Measurements from ENCODE around the gene MYO7B.
"Not testable (repeated sequence)": the region's sequence is repeated elsewhere in the genome, so short reads cannot be mapped to it uniquely, and the experiment has no call there.

MYO7B gene

DNA sequence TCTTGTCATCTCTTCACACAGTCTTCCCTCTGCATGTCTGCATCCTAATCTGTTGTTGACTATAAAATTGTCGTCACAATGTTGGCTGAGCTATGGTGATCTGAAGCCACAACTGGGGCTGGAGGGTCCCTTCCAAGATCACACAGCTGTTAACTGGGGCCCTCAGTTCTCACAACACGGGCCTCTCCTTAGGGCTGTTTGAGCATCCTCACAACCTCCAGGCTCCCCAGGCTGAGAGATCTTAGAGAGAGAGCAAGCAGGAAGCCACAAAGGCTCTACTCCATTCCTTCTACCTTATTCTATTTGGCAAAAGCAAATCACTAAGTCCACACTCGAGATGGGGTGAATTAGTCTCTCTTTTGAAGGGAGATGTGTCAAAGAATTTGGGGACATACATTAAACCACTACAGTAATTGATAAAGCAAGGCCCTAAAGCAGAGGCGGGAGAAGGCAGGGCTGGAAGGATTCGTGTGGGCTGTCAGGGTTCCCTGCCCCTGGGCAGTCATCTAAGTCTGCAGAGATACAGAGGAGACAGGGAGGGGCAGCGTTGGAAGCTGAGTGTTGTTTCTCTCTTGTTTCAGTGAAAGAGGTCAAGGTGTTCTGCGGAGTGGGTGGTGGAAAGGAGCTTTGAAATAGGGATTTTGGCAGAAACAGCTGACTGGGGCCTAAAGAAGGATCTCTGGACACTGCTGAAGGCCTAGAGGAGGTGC is 15.9 kb downstream of the MYO7B start:
- DNase-seq (ENCODE audit: low read depth in 2 of 2) = no peak

DNA sequence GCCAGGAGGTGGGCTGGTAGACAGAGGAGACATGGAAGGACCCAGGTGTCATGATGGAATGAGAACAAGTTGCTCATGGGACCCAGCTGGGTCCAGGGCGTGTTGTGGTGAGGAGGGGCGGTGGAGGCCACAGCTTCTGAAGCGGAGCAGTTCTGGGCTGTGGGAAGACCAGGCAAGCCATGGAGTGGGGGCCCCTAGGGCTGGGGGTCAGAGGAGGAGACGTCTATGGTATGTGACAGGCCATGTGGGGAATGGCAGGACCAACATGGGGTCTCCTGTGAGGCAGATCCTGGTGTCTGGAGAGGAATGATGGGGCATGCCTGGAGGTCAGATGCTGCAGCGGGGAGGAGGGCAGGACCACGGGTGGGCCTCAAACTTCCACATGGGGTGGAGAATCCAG is 16.9 kb downstream of the MYO7B start:
- DNase-seq (ENCODE audit: low read depth in 2 of 2) = no peak

DNA sequence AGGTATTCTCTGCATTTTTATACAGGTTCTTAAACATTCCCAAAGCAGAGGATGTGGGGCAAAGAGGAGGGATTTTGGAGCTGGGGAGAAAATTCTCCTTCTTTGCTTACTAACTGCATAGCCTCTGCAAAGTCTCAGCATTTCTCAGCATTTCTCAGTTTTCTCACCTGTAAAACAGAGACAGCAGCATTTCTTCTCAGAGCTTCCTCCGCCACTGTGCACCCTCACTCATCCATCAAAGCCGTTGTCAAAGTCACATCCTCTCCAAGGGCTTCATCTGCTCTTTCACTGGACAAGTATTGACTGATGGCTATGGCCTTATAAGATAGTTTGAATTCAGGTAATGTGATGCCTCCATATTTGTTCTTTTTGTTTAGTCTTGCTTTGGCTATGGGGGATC is 17.4 kb downstream of the MYO7B start:
- DNase-seq (ENCODE audit: low read depth in 2 of 2) = no peak

DNA sequence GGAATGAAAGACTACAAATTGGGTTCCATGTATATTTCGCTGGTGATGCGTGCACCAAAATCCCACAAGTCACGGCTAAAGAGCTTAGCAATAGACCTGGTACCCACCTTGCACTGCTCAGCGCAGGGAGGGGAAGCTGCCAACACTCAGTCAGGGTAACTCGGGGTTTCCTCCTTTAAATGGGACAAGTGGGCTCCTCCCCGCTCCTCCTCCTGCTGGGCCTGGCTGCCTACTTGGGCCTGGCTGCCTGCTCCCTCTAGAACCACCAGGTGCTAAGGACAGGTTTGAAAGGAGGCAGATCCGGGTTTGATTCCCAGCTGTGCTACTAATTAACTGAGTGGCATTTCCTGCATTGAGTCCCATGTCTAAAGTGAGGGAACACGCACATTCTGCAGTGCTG is 23.4 kb downstream of the MYO7B start:
- DNase-seq (ENCODE audit: low read depth in 2 of 2) = no peak

DNA sequence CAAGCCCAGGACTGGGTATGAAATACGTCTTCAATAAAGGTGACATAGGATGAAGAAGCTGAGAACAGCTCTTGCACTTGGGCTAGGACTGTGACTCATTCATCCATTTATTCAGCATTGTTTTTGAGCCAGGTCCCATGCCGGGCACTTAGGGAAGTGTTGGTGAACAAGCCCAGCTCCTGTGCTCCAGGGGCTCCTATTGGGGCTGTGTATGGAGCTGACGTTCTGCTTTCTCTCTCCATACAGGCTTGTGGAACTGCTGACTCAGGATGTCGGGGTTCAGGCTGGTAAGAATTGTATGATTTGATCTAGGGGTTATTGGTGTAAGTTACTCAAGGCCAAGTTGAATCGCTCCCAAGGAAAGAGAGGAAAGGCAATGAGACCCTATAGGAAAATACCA is 24.0 kb downstream of the MYO7B start:
- DNase-seq (ENCODE audit: low read depth in 2 of 2) = no peak

DNA sequence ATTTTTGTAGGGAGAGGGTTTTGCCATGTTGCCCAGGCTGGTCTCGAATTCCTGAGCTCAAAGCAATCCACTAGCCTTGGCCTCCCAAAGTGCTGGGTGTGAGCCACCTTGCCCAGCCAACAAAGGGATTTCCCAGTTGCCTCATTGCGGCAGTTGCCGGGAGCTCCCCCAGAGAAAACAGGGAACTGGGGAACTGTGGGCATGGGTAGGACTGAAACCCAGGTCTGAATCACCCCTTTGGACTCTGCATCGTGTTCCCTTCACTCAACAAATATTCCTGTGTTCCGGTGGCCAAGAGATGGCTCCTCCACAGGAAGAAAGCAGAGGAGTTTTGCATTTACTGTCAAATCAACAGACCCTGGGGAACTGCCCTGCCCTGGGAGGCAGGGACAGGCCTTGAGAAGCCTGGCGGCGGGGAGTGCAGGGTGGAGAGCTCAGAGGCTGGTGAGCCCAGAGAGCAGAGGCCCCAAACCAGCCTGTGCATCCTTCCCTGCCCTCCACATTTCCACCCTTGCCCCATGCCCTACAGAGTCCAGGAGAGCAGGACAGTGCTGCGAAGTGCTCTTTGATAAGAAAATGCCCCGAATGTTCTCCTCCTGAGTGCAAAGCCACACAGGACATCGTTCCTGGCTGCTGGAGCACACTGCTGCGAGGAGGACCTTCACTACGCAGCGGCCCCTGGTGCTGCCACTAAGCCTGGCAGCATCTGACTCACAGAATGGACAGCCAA is 24.9 kb downstream of the MYO7B start:
- no peak for DNase-seq (ENCODE audit: low read depth in 2 of 2)

DNA sequence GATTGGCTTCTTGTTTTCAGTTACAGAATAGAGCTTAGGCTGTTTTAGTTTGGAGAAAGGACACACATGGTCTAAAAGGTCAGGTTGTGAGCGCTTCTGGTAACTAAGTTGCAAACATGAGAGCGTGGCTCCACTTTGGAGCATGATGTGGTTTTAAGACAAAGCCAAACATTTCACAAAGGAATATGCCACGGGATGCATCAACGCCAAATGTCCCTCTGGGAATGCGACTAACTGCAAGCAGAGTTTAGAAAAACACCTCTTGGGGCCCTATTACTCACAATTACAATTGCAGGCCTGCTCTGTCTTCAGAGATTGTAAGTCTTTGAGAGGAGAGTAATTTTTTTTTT is 25.4 kb downstream of the MYO7B start:
- DNase-seq (ENCODE audit: low read depth in 2 of 2) = no peak

DNA sequence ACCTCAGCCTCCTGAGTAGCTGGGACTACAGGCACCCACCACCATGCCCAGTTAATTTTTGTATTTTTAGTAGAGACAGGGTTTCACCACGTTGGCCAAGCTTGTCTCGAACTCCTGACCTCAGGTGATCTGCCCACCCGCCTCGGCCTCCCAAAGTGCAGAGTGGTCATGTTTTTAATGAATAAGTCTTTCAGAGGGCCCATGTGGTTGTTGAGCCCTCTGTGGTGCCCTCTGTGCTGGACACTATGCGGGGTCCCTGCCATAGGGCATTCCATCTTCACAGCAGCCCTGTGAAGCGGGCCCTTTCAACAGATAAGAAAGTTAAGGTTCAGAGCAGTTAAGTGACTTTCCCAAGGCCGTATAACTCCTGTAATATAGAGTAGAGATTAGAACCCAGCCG is 25.9 kb downstream of the MYO7B start:
- no peak for DNase-seq (ENCODE audit: low read depth in 2 of 2)

DNA sequence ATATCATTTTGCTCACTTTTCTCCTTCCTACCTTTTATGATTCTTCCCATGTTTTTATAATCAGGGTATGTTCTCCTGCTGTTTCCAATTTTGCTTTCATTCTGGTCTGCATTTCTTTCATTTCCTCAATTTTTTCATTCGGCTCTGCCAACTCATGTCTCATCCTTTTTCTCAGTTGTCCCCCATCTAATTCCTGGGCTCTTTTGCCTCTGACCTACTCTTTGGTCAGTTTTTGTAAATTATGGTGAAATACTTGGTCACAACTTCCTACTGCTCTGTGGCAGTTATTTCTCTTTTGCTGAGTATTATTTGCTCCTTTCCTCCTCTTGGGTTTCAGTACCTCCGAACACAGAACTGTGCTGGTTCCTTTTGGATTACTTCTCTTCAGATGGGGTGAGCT is 27.5 kb downstream of the MYO7B start:
- no peak for DNase-seq (ENCODE audit: low read depth in 2 of 2)

DNA sequence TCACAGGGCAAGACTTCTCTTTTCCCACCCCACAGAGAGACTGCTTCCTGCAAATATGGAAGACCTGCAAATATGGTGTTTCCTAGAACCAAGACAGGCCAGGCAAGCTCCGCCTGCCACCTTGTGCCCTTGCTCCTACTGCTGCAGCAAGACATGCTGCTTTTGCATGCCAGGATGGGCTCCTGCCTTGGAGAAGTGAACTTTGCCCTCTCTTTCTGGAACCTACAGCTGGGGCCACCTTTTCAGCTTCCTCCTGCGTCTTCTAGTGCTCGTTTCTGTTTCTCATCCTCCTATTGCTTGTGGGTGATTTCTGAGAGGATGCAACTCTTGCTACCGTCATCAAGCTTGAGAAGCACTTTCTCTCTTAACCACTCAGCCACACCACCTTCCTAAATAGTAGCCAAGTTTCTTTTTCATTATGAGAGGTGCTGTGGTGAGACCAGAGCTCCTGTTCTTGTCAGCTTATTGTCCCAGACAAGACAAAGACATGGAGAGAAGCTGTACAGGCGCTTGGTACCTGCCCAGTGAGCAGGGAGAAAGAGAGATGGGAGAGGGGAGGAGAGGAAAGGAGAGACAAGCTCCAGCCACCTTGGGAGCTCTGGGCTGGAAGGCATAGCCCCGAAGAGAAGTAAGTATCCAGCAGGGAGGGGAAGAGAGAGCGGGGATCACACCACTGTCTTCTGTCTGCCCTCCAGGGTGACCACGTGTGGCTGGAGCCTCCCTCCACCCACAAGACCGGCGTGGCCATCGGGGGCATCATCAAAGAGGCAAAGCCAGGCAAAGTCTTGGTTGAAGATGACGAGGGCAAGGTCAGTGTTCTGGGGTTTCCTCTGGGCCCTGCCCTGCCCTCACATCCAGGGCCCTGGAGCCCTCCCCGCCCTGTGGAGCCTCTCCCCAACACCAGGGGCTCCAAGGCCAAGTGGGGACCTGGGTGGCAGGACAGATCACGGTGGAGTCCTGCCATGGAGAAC is 28.3 kb downstream of the MYO7B start:
- DNase-seq (ENCODE audit: low read depth in 2 of 2) = no peak

DNA sequence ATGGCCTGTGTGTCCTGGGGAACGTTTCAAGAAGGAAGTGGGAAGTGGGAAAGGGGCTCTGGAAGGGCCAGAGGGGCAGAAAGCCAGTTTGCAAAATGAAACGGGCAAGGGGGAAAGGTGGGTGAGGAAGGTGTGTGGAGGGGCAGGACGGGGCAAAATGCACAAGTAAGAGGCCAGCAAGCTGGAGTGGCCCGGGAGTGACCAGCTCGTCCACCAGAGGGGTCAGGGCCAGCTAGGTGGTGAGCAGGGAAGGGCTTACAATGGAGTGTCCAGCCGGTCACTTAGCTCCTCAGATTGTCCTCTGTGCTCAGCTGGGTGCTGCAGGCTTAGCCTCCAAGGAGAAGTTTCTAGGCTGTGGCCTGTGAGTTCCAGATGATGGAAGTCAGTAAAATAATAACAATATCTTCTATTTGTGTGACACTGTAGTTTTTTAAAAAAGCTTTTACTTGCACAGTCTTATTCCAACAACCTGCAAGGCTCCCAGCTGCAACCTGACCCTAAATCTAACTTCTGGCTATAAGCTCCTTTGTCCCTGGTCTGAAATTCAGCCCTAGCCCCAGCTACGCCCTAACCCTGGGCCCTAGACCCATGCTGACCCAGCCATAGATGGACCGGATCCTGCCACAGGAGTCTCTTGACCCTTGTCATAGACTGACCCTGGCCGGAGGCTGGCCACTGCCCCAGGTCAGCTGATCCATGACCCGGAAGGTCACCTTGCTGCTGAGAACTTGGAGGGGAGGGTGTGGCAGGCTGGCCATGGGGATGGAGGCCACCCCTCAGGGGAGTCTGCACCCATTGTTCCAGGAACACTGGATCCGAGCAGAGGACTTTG is 29.2 kb downstream of the MYO7B start:
- no peak for DNase-seq (ENCODE audit: low read depth in 2 of 2)

DNA sequence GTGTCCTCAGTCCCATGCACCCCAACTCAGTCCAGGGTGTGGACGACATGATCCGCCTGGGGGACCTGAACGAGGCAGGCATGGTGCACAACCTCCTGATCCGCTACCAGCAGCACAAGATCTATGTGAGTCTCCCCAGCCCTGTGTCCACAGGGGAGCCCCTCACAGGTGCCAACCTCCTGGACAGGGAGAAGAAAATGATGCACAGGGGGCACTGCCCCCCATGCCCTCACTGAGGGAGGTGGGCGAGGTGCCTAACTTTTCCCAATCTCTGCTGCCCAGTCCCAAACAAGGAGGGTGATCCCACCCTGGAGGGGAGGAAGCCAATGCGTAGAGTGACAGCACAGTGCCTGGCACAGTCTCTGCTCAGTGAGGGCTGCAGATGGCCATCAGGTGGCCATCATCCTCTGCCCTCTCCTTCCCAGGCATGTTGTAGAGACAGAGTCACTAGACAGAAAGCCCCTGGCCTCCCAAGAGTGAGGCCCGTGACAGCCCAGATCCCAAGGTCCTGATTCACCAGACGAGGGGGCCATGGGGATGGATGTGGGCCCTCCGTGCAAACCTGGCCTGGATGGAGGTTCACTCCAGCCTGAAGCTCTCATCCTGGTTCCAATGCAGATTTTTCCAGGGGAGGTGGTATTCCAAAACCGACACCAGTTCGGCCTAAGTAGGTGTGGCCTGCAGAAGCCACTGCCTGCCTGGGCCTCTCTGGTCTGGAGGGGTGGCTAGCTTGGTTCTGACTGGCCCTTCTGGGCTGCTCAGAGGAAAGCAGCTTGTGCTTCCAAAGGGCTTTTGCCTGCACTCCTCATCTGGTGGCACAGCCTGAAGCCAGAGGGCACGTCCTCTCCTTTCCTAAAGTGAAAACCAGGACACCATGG is 30.0 kb downstream of the MYO7B start:
- DNase-seq (ENCODE audit: low read depth in 2 of 2) = no peak

DNA sequence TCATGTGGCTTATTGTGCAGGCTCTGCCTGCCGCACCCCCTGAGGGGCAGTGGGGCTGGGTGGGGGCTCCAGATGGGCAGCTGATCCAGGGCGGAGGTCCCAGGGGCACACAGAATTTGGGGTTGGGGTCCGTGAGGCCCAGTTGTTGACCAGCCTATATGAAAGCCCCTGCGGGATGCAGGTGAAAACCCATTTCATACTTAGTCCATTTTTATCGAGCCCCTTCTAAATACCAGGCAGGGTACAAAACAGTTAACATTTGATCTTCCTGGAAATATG is 30.6 kb downstream of the MYO7B start:
- no peak for DNase-seq (ENCODE audit: low read depth in 2 of 2)

DNA sequence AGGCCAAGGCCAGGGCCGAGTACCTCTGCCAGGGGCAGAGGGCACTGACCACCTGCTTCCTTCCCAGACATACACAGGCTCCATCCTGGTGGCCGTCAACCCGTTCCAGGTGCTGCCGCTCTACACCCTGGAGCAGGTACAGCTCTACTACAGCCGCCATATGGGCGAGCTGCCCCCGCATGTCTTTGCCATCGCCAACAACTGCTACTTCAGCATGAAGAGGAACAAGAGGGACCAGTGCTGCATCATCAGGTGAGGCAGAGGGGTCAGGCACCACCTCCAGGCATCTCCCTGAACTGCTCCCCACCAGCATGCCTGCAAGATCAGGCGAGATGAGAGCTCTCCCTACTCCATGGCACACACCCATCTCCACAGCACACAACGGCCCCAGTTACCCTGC is 31.1 kb downstream of the MYO7B start:
- DNase-seq (ENCODE audit: low read depth in 2 of 2) = no peak

DNA sequence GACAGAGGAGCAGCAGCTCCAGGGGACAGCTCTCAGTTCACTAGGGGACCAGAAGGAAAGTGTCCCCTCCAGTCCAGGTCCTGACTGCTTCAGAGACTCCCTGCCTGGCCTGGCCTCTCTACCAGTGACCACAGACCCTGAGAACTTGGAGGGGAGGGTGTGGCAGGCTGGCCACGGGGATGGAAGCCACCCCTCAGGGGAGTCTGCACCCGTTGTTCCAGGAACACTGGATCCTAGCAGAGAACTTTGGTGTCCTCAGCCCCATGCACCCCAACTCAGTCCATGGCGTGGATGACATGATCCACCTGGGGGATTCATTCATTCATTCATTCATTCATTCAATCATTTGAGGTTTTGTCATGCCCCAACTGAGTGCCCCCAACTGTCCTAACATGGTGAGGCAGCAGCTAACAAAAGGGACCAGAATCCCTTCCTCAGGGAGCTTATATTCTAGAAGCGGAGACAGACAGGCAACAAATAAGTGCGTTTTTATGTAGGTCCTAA is 31.9 kb downstream of the MYO7B start:
- no peak for DNase-seq (ENCODE audit: low read depth in 2 of 2)

DNA sequence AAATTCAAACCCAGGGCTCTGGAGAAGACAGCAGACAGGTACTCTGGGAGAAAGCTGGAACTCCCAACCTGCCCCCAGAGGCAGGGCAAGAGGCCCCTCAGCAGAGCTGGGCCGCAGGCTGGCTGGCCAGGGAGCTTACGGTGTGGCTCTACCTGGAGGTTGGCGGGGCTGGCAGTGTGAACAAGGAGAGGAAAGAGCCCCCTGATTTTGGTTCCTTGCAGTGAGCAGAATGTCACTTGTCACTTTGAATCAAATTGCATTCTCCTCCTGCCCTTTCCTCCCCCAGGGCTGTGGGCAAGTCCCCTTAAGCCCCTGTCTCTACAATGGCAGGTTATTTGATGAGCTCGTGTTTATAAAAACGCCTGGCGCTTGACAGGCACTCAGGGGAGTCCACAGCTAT is 32.6 kb downstream of the MYO7B start:
- no peak for DNase-seq (ENCODE audit: low read depth in 2 of 2)

DNA sequence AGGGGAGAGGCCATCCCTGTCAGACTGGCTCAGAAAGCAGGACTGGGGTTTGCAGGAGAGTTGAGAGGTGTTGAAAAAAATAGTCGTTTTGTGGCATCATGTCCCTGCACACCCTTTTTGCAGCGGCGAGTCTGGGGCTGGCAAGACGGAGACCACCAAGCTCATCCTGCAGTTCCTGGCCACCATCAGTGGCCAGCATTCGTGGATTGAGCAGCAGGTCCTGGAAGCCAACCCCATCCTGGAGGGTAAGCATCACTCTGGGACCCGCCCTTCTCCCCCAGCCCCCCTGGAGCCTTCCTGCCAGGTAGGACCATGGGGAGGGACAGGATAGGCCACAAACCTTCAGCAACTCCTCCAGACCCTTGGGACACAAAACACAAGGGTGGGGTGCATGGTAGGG is 34.2 kb downstream of the MYO7B start:
- DNase-seq (ENCODE audit: low read depth in 2 of 2) = no peak

DNA sequence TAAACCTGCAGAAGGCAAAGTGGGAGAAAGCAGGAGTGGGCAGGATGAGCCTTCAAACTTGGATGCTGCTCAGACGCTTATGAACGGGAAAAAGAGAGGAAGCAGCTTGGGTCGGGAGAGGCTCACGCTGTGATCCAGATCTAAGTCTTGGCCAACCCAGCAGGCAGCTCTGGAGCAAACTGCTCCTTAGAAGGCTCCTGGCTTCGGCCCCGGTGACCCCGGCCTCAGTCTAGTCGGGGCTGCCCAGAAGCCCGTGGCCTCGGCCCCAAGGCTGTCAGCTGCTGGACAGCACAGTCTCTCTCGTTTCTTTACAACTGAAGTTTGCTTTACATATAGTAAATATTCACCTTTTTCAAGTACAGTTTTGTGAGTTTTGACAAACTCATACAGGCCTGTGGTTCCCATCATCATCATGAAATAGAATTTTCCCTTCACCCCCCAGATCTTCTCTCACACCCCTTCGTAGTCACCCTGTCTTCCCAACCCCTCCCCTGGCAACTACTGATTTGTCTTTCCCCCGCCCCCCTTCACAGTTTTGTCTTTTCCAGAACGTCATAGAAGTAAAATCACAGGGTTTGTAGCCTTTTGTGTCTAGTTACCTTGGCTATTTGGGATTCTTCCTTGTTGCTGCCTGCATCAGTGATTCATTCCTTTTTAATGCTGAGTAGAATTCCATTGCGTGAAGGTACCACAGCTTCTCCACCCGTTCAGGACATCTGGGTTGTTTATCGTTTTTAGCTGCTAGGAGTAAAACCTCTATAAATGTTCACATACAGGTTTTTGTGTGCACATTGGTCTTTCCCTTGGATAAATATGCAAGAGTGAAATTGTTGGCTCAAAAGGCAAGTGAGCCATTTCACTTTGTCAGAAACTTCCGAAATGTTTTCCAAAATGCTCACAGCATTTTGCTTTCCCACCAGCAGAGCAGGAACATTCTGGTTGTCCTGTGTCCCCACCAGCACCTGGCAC is 35.1 kb downstream of the MYO7B start:
- DNase-seq (ENCODE audit: low read depth in 2 of 2) = no peak

DNA sequence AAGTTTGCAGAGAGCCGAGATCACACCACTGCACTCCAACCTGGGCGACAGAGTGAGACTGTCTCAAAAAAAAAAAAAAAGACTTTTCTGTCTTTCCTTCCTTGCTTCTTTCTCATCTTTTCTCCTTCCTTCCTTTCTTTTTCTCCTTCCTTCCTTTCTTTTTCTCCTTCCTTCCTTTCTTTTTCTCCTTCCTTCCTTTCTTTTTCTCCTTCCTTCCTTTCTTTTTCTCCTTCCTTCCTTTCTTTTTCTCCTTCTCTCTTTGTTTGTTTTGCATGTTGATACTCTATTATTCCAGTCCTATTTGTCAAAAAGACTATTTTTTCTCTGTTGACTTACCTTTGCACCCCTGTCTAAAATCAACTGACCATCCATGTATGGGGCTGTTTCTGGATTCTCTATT is 36.9 kb downstream of the MYO7B start:
- not testable (repeated sequence) for DNase-seq (ENCODE audit: low read depth in 2 of 2)

DNA sequence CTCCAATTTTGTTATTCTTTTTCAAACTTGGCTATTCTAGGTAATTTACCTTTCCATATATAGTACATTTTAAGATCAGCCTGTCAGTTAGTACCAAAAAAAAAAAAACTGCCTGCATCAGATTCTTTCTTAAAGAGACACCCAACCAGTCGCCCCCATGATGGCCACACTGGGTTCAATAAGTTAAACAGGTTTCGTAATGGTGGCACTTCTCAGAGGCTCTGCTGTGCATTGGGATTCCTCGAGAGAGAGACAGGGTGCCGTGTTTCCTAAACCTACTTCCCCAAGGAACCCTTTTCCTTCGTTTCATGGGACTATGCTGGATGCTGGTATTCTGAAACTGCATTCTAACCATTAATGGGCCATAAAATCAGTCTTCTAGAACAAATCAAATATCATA is 37.4 kb downstream of the MYO7B start:
- DNase-seq (ENCODE audit: low read depth in 2 of 2) = no peak
